ENCODE results near the gene PRTFDC1. TPM values are rescaled to one million over a fixed set of nuclear protein-coding genes. Genes with fewer than 3 reads are reported as not detected.

The PRTFDC1 gene
- total RNA-seq, 1 donor from 2014 or later = 7.6 TPM

DNA sequence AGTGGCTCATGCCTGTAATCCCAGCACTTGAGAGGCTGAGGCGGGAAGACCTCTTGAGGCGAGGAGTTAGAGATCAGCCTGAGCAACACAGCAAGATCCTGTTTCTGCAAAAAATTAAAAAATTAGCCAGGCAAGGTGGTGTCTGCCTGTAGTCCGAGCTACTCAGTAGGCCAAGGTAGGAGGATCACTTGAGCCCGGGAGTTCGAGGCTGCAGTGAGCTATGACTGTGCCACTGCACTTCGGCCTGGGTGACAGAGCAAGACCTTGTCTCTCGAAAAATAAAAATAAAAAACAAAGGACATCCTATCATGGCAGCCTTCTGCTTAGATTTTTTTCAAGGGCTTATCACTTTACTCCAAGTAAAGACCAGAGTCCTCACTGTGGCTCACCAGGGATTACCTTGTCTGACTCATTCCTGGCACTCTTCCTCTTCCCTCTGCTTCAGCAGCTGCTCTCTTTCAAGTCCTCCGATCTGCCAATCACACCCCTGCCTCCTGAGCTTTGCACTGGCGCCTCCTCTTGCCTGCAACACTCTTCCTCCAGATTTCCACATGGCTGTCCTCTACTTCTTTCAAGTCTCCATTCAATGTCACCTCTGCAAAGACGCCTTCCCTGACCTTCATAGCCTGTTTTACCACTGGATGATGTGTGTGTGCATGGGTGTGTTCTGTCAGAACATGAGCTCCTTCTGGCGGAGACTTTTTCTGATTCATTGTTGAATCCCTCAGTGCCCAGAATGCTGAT is 7.7 kb downstream of the PRTFDC1 start:
- TF ChIP-seq POLR2AphosphoS5 (IDR thresholded peaks at IDR 0.05; ENCODE audit: insufficient read depth in 1 of 2, low read depth in 1 of 2) (no peak), POLR2A (IDR thresholded peaks at IDR 0.05) (no peak)
- TF ChIP-seq, protein P1, sequence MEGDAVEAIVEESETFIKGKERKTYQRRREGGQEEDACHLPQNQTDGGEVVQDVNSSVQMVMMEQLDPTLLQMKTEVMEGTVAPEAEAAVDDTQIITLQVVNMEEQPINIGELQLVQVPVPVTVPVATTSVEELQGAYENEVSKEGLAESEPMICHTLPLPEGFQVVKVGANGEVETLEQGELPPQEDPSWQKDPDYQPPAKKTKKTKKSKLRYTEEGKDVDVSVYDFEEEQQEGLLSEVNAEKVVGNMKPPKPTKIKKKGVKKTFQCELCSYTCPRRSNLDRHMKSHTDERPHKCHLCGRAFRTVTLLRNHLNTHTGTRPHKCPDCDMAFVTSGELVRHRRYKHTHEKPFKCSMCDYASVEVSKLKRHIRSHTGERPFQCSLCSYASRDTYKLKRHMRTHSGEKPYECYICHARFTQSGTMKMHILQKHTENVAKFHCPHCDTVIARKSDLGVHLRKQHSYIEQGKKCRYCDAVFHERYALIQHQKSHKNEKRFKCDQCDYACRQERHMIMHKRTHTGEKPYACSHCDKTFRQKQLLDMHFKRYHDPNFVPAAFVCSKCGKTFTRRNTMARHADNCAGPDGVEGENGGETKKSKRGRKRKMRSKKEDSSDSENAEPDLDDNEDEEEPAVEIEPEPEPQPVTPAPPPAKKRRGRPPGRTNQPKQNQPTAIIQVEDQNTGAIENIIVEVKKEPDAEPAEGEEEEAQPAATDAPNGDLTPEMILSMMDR (IDR thresholded peaks at IDR 0.05) = no peak
- H3K27ac ChIP-seq = no peak overlapping the region
- intact Hi-C loops (cut with DNase I) = no loop called here
- no peaks in the 10 kb centered on the region for H3K27me3 ChIP-seq
- H3K36me3 ChIP-seq = no peaks in the 10 kb centered on the region
- H3K9me3 ChIP-seq = no peaks in the 10 kb centered on the region
- H3K4me1 ChIP-seq = peaks cover 5% of the 10 kb centered on the region
- DNase-seq (ENCODE audit: extremely low spot score in 2 of 2) = no peak
- no peak overlapping the region for H3K4me3 ChIP-seq

DNA sequence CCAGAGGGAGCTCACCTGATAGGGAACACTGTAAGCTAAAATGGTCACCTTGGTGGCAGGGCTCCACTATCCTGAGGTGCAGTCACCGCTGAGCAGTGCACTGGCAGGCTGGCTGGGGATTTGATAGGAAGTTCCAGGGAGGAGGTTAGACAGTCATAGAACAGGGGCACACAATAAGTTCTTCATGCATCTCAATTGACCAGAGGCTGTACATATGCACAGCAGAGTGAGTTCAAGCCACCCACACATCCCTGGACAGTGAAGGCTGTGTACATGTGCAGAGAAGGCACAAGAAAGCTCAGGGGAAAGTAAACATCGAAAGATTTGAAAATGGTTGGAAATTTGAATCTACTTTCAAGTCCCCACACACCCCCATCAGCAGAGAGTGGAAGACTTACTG is 13.9 kb downstream of the PRTFDC1 start:
- Histone ChIP-seq H3K27ac (no peak overlapping the region), H3K9me3 (no peaks in the 10 kb centered on the region), H3K4me3 (no peak overlapping the region), H3K27me3 (no peaks in the 10 kb centered on the region), H3K4me1 (no peaks in the 10 kb centered on the region), H3K36me3 (no peaks in the 10 kb centered on the region)
- intact Hi-C loops (cut with DNase I) = no loop called here
- TF ChIP-seq, protein P1 (IDR thresholded peaks at IDR 0.05) = no peak
- TF ChIP-seq POLR2A (IDR thresholded peaks at IDR 0.05) (no peak), POLR2AphosphoS5 (IDR thresholded peaks at IDR 0.05; ENCODE audit: insufficient read depth in 1 of 2, low read depth in 1 of 2) (no peak)
- no peak for DNase-seq (ENCODE audit: extremely low spot score in 2 of 2)

DNA sequence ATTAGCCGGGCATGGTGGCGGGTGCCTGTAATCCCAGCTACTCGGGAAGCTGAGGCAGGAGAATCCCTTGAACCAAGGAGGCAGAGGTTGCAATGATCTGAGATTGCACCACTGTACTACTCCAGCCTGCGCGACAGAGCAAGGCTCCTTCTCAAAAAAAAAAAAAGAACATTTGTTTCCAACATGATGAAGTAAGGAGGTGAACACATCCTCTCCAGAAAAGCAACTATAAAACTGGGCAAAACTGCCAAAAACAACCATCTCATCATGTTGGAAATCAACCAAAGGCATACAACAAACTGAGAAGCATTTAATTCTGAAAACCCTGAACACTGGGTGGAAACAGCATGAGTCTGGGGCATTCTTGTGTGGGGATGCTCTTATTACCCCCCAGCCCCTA is 14.3 kb downstream of the PRTFDC1 start:
- Histone ChIP-seq H3K9me3 (no peaks in the 10 kb centered on the region), H3K27ac (no peak overlapping the region), H3K4me3 (no peak overlapping the region), H3K4me1 (no peaks in the 10 kb centered on the region), H3K27me3 (no peaks in the 10 kb centered on the region), H3K36me3 (no peaks in the 10 kb centered on the region)
- intact Hi-C loops (cut with DNase I) = no loop called here
- no peak for TF ChIP-seq POLR2AphosphoS5 (IDR thresholded peaks at IDR 0.05; ENCODE audit: insufficient read depth in 1 of 2, low read depth in 1 of 2)
- TF ChIP-seq, protein P1 (IDR thresholded peaks at IDR 0.05) = no peak
- TF ChIP-seq POLR2A (IDR thresholded peaks at IDR 0.05) = no peak
- no peak for DNase-seq (ENCODE audit: extremely low spot score in 2 of 2)

DNA sequence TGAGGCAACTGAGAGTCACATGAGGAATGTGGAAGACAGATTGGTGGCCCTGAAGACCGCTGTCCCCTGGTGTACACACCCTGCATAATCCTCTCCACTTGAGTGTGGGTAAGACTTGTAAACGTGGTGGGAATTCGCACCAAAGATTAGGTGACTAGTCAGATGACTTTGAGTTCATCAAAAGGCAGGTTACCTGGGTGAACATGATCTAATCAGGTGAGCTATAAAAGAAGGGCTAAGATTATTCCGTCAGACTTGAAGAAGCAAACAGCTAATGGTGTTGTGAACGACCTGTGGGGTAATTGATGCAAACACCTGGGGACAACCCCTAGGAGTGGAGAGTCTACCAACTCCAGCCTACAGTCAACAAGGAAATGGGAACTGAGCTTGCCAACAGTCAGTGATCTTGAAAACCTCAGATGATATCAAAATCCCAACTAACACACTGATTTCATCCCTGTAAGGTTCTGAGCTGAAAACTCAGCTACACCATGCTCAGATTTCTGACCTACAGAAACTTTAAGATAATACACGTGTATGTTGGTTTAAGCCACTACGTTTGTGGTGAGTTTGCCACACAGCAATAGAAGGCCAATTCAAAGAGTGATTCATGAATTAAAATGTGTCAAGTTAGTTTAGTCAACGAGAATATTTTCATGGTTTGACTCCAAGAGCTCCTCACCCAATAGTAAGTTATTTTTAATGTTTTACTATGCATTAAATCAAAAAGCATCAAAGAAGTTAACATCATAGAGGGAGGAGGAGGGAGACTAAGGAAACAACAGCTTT is 16.7 kb downstream of the PRTFDC1 start:
- intact Hi-C loops (cut with DNase I) = no loop called here
- no peak for DNase-seq (ENCODE audit: extremely low spot score in 2 of 2)
- no peaks in the 10 kb centered on the region for H3K4me1 ChIP-seq
- H3K27me3 ChIP-seq = no peaks in the 10 kb centered on the region
- H3K9me3 ChIP-seq = no peaks in the 10 kb centered on the region
- H3K36me3 ChIP-seq = no peaks in the 10 kb centered on the region
- H3K27ac ChIP-seq = no peak overlapping the region
- TF ChIP-seq POLR2A (IDR thresholded peaks at IDR 0.05) (no peak), POLR2AphosphoS5 (IDR thresholded peaks at IDR 0.05; ENCODE audit: insufficient read depth in 1 of 2, low read depth in 1 of 2) (no peak)
- TF ChIP-seq, protein P1 (IDR thresholded peaks at IDR 0.05) = no peak
- H3K4me3 ChIP-seq = no peak overlapping the region

DNA sequence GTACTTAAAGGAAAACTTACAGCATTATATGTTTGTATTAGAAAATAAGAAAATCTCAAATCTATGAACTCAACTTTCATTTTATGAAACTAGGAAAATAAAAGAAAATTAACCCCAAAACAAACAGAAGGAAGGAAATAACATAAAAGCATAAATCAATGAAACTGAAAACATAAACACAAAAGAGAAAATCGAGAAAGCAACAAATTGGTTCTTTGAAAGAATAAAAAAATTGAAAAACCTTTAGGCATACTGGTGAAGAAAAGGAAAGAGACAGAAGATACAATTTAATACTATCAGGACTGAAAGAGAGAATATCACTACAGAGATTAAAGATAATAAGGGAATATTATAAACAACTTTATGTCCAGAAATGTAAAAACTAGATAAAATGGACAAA is 21.2 kb downstream of the PRTFDC1 start:
- Histone ChIP-seq H3K9me3 (no peaks in the 10 kb centered on the region), H3K4me1 (no peaks in the 10 kb centered on the region), H3K27ac (no peak overlapping the region), H3K27me3 (no peaks in the 10 kb centered on the region), H3K4me3 (no peak overlapping the region), H3K36me3 (no peaks in the 10 kb centered on the region)
- TF ChIP-seq POLR2AphosphoS5 (IDR thresholded peaks at IDR 0.05; ENCODE audit: insufficient read depth in 1 of 2, low read depth in 1 of 2) = no peak
- TF ChIP-seq POLR2A (IDR thresholded peaks at IDR 0.05) = no peak
- TF ChIP-seq, protein P1 (IDR thresholded peaks at IDR 0.05) = no peak
- intact Hi-C loops (cut with DNase I) = no loop called here
- DNase-seq (ENCODE audit: extremely low spot score in 2 of 2) = no peak
